Ureter (tissue), 1 donor: ENCODE results near the gene OR4C11. TPM values are rescaled to one million over a fixed set of nuclear protein-coding genes. Genes with fewer than 3 reads are reported as not detected.

Source experiments
- DNase-seq: peaks from one replicate; pipeline ENCODE4 v3.0.0-alpha.2; 2020; ENCODE audit warnings: low spot score
- total RNA-seq: library from RNA; stranded (reverse); gene quantifications from one replicate; pipeline ENCODE4 v1.2.4, GENCODE V29; 2023
- donor health status: DM: yes; HTN: yes; CAD: no.

Gene OR4C11
- total RNA-seq, result not detected

DNA sequence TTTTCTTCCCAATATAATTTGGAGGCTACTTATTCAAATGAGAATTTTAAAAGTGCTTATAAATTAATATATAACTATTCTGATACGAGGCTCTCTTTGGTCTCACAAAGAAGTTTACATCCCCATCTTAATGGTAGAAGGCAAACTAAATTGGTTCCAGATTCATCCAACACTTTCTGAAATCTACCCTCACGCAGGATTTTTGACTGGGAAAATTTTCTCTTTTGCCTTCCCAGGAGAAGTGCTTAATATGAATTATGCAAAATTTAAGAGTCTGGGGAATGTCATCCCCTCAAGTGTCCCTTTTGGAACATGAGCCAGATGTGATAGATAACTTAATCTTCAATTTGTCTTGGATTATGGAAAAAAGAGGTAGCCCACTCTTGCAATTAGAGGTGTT, at the start of gene OR4C11:
Gene OR4C11, minus strand, starts transcription at position 101 of the 400 bp plus-strand sequence. CDS start 3,272 bp downstream, outside the sequence.
- no peak for DNase-seq

DNA sequence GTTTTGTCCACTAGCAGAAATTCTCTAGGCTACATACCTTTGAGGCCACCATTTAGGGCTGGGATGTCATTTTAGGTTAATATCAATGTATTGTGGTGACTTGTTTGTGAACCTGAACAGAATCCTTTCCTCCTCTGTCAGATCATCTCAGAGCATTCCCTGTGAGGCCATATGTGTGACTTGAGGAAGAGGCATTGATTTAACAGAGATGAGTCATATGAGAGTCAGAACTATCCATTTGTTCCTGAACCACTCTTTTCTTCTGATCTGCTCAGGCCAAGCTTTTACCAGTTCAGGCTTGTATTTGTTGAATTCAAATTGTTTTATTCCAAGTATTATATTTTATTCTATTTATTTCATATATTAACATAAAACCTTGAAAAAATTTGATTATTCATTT, 47.7 kb upstream of the OR4C11 start:
- no peak for DNase-seq

GRCh38 chr11:55652560-55652959, 45.1 kb upstream of the OR4C11 start:
- DNase-seq, result no peak

- no peak for DNase-seq
These were observed 40.6 kb upstream of the OR4C11 start, which contains the start of gene OR4S2 for GRCh38 chr11:55648027-55648426. TSS of gene OR4S2 (plus strand) at chr11:55648327. CDS start at chr11:55650904, 2,577 bp downstream.

GRCh38 chr11:55634813-55635212, 27.4 kb upstream of the OR4C11 start, which contains the start of gene OR4P4:
TSS of gene OR4P4 (plus strand) at chr11:55635113.
- no peak for DNase-seq

DNA sequence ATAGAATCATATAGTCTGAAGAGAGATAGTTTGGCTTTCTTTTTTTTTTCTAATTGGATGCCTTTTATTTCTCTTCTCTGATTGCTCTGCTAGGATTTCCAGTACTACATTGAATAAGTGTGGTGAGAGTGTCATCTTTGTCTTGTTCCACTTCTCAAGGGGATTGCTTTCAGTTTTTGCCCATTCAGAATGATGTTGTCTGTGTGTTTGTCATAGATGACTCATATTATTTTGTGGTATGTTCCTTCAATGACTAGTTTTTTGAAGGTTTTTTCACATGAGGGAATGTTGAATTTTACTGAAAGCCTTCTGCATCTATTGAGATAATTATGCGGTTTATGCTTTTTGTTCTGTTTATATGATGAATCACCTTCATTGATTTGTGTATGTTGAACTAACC, 17.1 kb upstream of the OR4C11 start:
- DNase-seq, result no peak

GRCh38 chr11:55572548-55572947, 34.9 kb downstream of the OR4C11 start:
- DNase-seq, result no peak

- no peak for DNase-seq
These were observed 35.6 kb downstream of the OR4C11 start, which contains the start of gene OR4C16 for GRCh38 chr11:55571828-55572227. TSS of gene OR4C16 (plus strand) at chr11:55572128. CDS start at chr11:55572128, 0 bp downstream.

GRCh38 chr11:55554169-55554568, 53.3 kb downstream of the OR4C11 start, which contains the start of gene OR4C15:
TSS of gene OR4C15 (plus strand) at chr11:55554469. CDS start at chr11:55554469, 0 bp downstream.
- no peak for DNase-seq

Other genes with a start within 250 kb of the OR4C11 start
- gene OR4A15, start 239.7 kb downstream of the OR4C11 start, total RNA-seq, result not detected
- not detected for gene OR4C15, start 53.2 kb downstream of the OR4C11 start, total RNA-seq
- not detected for gene OR4C16, start 35.5 kb downstream of the OR4C11 start, total RNA-seq
- not detected for gene OR4P4, start 27.5 kb upstream of the OR4C11 start, total RNA-seq
- not detected for gene OR4S2, start 40.7 kb upstream of the OR4C11 start, total RNA-seq
- gene OR4C6, start 54.6 kb upstream of the OR4C11 start, total RNA-seq, result not detected
- gene OR5D13, start 165.8 kb upstream of the OR4C11 start, total RNA-seq, result not detected
- gene OR5D14, start 187.9 kb upstream of the OR4C11 start, total RNA-seq, result not detected
- not detected for gene OR5L1, start 203.7 kb upstream of the OR4C11 start, total RNA-seq
- gene OR5D18, start 212.0 kb upstream of the OR4C11 start, total RNA-seq, result not detected
- not detected for gene OR5L2, start 219.6 kb upstream of the OR4C11 start, total RNA-seq
- gene OR5D16, start 231.1 kb upstream of the OR4C11 start, total RNA-seq, result not detected